Measurements from ENCODE around the gene TH.

The TH gene

DNA sequence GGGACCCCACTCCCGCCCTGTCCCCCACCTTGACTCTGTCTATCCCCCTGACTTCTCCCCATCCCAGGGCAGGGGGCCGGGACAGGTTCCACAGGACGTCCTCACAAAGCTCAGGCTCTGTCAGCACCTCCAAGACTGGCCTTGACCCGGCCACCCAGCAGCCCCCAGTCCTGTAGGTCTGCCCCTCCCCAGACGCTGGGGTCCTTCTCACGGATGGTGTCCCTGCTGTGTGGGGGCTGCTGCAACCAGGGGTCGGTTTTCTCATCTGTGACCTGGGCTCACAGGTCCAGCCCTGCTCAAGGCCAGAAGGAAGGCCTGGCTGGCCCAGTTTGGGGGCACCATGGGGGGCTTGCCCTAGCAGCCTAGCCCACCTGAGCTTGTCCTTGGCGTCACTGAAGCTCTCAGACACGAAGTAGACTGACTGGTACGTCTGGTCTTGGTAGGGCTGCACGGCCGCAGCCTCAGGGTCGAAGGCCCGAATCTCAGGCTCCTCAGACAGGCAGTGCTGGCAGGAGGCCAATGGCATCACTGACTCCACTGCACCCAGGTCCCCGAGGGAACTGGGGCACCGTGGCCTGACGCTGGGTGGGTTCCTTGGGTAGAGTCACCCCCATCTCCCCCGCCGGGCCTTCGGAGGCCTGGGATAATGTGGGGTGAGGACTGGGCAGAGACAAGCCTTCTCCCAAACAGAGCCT lies 6.6 kb downstream of the TH start:
- H2AFZ ChIP-seq (ENCODE audit: low read depth) = no peak overlapping the region
- H3K9ac ChIP-seq = no peak overlapping the region
- no peaks in the 10 kb centered on the region for H3K79me2 ChIP-seq (ENCODE audit: insufficient read depth, low read depth)
- H3K4me3 ChIP-seq (IDR thresholded peaks at IDR 0.05; ENCODE audit: insufficient read depth, low read depth, low read length) = no peak overlapping the region
- no peaks in the 10 kb centered on the region for H4K20me1 ChIP-seq (ENCODE audit: insufficient read depth)
- H3K4me2 ChIP-seq = no peak overlapping the region
- H3K27me3 ChIP-seq (ENCODE audit: insufficient read depth, low read depth) = peaks cover 65% of the 10 kb centered on the region
- no peak for TF ChIP-seq CTCF (conservative IDR thresholded peaks at IDR 0.05; ENCODE audit: low read depth, low read length)
- no peak overlapping the region for H3K27ac ChIP-seq
- H3K36me3 ChIP-seq (ENCODE audit: insufficient read depth) = no peaks in the 10 kb centered on the region
- H3K4me1 ChIP-seq (ENCODE audit: low read depth, poor library complexity, severe bottlenecking) = no peaks in the 10 kb centered on the region

DNA sequence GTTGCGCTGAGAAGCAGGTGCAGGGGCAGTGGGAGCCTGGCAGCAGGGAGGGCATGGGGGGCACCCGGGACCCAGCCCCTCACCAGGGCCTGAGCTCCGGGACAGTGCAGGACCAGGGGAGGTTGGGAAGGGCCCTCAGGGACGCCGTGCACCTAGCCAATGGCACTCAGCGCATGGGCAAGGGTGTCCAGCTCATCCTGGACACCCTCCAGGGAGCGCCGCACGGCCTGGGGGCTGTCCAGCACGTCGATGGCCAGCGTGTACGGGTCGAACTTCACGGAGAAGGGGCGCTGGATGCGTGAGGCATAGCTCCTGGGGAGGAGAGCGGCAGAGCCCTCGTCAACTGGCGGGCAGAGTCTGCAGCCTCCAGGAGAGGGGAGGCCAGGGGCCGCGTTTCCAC lies 7.5 kb downstream of the TH start:
- H3K4me1 ChIP-seq (ENCODE audit: low read depth, poor library complexity, severe bottlenecking) = no peaks in the 10 kb centered on the region
- no peak overlapping the region for H3K4me2 ChIP-seq
- H3K79me2 ChIP-seq (ENCODE audit: insufficient read depth, low read depth) = no peaks in the 10 kb centered on the region
- no peaks in the 10 kb centered on the region for H4K20me1 ChIP-seq (ENCODE audit: insufficient read depth)
- no peaks in the 10 kb centered on the region for H3K36me3 ChIP-seq (ENCODE audit: insufficient read depth)
- no peak for TF ChIP-seq CTCF (conservative IDR thresholded peaks at IDR 0.05; ENCODE audit: low read depth, low read length)
- H3K9ac ChIP-seq = no peak overlapping the region
- H2AFZ ChIP-seq (ENCODE audit: low read depth) = no peak overlapping the region
- no peak overlapping the region for H3K27ac ChIP-seq
- peaks cover 67% of the 10 kb centered on the region for H3K27me3 ChIP-seq (ENCODE audit: insufficient read depth, low read depth)
- no peak overlapping the region for H3K4me3 ChIP-seq (IDR thresholded peaks at IDR 0.05; ENCODE audit: insufficient read depth, low read depth, low read length)

DNA sequence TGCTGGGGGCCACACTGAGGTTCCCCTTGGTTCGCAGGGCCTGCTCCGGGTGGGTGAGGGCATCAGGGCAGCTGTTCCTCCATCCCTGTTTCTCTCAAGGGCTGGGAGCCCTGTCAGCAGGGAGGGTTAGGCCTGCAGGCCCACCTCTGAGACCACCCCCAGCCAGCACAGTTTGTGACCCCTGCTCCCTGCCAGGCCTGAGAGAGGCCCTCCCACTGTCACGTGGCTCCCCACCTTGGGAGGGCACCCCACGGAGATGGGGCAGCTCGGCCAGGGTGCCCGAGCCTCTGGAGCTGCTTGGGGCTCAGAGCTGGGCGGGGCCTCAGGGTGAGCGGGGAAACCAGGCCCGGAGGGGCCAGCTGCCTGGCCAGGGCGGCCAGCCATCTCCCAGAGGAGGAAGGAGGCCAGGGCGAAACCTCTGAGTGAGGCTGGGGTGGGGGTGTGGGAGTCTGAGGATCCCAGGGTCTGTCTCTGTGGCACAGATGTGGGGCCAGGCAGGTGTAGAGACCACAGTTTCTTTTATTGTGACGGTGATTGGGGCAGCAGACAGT lies 8.1 kb downstream of the TH start:
- Histone ChIP-seq H3K27ac (no peak overlapping the region), H4K20me1 (ENCODE audit: insufficient read depth) (no peaks in the 10 kb centered on the region), H3K4me2 (no peak overlapping the region), H3K4me1 (ENCODE audit: low read depth, poor library complexity, severe bottlenecking) (no peaks in the 10 kb centered on the region), H3K27me3 (ENCODE audit: insufficient read depth, low read depth) (peaks cover 71% of the 10 kb centered on the region), H3K36me3 (ENCODE audit: insufficient read depth) (no peaks in the 10 kb centered on the region), H3K79me2 (ENCODE audit: insufficient read depth, low read depth) (no peaks in the 10 kb centered on the region), H2AFZ (ENCODE audit: low read depth) (no peak overlapping the region), H3K4me3 (IDR thresholded peaks at IDR 0.05; ENCODE audit: insufficient read depth, low read depth, low read length) (no peak overlapping the region), H3K9ac (no peak overlapping the region)
- no peak for TF ChIP-seq CTCF (conservative IDR thresholded peaks at IDR 0.05; ENCODE audit: low read depth, low read length)

GRCh38 chr11:2160736-2161259 lies 10.8 kb downstream of the TH start, which contains the start of gene INS:
Gene INS (minus strand): TSS chr11:2161209. CDS start chr11:2160971, 238 bp downstream.
- TF ChIP-seq CTCF (conservative IDR thresholded peaks at IDR 0.05; ENCODE audit: low read depth, low read length) = no peak
- Histone ChIP-seq H4K20me1 (ENCODE audit: insufficient read depth) (no peaks in the 10 kb centered on the region), H3K4me2 (no peak within 1 kb of the TSS), H3K4me1 (ENCODE audit: low read depth, poor library complexity, severe bottlenecking) (no peaks in the 10 kb centered on the region), H2AFZ (ENCODE audit: low read depth) (no peak within 1 kb of the TSS), H3K4me3 (IDR thresholded peaks at IDR 0.05; ENCODE audit: insufficient read depth, low read depth, low read length) (no peak within 1 kb of the TSS), H3K9ac (no peak within 1 kb of the TSS), H3K27ac (no peak within 1 kb of the TSS), H3K27me3 (ENCODE audit: insufficient read depth, low read depth) (peaks cover 81% of the 10 kb centered on the region), H3K36me3 (ENCODE audit: insufficient read depth) (no peaks in the 10 kb centered on the region), H3K79me2 (ENCODE audit: insufficient read depth, low read depth) (no peaks in the 10 kb centered on the region)

Measured in KMS-11 (cell line).